Measurements from ENCODE around the gene ADAMTSL2.

The ADAMTSL2 gene

DNA sequence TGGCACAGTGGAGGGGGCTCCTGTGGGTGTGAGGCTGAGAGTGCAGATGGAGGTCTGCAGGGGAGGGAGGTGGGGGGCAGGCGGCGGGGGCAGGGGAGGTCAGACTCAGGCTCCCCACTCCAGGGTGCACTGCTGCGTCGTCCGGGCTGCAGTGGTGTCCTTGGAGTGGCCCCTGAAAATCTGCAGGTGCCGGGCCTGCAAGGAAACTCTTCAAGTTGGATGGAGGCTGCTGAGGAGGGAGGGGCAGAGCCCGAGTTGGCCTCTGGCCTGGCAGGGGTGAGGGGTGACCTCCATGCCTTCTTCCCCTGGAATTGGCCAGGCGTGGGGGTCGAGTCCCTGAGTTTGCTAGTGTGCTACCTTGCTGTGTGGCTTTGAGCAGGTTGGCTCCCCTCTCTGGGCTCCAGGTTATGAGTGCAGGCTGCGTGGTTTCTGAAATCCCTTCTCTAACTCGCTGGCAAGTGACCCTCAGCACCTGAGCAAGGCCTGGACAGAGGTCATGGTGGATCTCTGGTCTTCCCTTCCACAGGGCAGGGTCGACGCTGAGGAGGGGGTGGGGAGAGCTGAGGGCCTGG is 888 bp downstream of the ADAMTSL2 start:
- DNase-seq = no peak

- no peak for DNase-seq
These were observed 1.6 kb downstream of the ADAMTSL2 start for GRCh38 chr9:133536080-133536479.

DNA sequence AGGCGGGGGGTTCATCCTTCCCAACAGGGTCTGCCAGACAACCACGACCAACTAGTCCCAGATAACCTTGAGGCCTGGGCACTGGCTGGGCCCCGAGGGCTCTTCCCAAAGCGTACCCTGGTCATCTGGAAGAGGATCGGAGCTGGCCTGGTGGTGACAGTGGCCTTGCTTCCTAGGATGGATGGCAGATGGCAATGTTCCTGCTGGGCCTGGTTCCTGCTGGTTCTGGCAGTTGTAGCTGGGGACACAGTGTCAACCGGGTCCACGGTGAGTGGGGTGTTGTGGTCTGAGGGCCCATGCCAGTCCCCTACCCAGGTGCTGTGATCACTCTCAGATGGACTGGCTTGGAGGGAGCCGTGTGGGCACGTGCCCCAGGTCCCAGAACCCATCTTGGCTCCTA is 2.0 kb downstream of the ADAMTSL2 start:
- DNase-seq = no peak

DNA sequence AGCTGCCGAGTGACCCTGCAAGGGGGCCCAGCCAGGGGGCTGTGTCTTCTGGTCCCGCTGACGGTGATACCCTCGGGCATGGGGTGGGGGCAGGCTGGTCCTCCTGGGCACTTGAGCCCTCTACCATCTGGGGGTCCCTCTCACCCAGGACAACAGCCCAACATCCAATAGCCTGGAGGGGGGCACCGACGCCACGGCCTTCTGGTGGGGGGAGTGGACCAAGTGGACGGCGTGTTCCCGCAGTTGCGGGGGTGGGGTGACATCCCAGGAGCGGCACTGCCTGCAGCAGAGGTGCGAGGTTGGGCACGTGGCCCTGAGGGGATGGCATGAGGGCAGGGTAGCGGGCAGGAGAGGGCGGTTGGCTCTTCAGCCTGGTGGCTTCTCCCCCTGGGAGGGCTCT is 2.8 kb downstream of the ADAMTSL2 start:
- no peak for DNase-seq

DNA sequence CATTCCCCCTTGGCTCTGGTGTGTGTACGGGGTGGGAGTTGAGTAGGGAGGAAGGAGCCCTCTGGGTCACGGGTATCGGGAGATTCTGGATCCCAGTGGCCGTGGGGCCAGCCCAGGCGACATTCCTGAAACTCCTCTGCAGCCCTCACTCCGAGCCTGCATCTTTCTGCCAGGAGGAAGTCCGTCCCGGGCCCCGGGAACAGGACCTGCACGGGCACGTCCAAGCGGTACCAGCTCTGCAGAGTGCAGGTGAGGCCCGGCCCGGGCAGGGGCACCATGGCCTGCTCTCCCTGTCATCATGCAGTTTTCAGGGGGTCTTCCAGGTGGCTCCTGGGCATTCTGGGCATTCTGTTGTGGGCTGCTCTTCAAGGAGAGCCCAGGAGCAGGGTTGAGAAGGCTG is 3.7 kb downstream of the ADAMTSL2 start:
- no peak for DNase-seq

DNA sequence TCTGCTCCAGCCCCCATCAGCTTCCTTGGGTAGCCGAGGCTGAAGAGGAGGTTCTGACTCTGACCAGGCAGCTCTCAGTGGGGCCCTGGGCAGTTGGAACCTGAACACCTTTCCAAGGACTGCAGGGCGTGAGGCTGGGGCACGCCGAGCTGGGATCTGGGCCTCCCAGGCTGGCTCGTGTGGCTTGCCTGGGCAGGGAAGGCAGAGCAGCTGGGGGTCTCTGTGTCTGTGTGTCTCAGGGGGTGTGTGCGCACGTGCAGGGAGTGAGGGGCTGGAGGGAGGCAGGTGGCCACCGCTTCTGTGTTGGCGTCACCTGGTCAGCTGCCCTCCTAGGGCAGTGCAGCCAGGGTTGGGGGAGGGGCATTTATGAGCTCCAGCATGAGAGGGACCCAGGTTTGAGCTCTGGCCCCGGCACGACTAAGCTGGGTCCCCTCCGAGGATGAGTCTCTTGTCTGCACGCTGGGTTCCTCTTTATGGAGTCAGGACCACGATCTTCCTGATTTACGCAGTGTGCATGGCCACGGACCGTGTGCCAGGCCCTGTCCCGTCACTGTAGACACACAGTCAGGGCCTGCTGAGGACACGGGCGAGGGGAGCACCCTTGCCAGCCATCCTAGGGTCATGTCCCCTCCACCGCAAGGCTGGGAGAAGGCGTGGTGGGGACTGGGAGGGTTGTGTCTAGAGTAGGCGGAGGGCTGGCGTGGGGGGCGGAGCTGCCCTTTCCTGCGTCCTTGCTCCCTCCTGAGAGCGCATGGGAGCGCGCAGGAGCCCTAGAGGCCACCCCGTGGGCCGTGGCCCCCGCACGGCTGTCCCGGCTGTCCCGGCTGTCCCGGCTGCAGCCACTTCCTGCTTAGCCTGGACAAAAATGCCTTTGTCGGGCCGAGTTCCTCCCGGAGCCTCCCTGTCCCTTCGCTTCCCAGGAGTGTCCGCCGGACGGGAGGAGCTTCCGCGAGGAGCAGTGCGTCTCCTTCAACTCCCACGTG is 4.6 kb downstream of the ADAMTSL2 start:
- DNase-seq = peak; percentile 42 to 52

GRCh38 chr9:133539991-133540697 is 5.6 kb downstream of the ADAMTSL2 start:
- peak; percentile 53 to 64 for DNase-seq

- DNase-seq = no peak
These were observed 6.2 kb downstream of the ADAMTSL2 start for GRCh38 chr9:133540698-133541025.

- DNase-seq = no peak
These were observed 7.5 kb downstream of the ADAMTSL2 start for GRCh38 chr9:133542002-133542401.

DNA sequence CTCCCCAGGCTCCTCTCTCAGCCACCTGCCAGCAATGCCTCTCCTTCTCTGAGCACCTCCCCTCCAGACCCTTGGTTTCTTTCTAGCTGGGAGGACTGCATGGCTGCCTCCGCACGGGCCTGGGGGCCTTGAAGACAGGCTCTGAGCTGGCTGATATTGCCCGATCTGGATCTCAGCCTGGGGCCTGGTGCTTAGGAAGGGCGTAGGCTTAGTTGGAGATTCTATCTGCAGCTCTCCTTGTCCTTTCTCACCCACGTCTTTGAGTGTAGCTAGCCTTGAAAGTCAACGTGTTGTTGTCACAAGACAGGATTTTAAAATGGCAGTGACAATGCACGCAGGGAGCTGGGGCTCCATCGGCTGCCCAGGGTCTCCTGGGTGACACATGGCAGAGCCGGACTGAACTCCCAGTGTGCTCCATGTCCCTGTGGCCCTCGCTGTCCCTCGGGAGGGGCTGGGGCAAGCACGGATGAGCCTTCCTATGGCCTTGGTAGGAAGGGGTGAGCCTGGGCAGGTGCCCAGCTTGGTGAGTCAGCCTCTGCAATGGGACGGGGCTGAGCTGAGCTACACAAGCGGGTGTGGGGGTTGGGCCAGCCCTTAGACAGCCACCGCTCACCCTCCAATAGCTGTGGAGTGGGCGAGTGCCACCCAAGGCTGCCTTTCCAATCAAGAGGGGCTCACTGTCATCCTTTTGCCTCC is 9.4 kb downstream of the ADAMTSL2 start:
- no peak for DNase-seq

DNA sequence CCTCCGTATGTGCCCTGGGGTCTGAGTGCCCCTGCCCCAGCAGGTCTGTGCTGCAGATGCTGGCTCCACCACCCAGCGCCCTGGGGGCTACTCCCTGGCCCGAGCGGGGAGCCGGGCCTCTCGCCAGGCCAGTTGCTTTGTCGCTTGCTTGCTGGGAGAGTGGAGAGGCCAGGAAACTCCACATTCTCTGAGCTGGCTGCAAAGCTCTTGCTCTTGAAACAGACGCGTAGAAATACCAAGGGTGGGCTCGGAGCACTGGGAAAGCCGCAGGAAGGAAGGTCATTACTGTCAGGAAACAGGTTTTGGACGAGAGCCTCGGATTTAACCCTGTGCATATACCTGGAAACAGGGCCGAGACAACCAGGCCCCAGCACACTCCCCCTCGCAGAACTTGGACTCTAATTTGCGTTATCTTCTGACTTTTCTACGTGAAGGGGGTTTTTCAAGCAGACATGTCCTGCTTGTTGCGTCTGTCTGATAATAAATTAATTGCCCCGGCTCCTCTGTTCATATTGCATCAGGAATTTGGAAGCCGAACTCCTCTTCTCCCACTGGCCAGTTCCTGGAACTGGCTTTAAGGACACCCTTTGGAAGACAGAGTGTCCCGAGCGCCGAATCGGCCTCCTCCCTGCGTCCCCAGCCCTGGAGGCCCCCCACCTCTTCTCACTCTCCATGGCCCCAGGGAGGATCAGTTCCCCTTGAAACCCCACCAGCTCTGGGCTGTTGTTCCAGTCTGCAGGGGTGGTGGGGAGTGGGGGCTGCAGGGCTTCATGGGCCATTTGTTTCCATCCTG is 11.2 kb downstream of the ADAMTSL2 start:
- DNase-seq = no peak

GRCh38 chr9:133546287-133546680 is 11.8 kb downstream of the ADAMTSL2 start:
- no peak for DNase-seq

DNA sequence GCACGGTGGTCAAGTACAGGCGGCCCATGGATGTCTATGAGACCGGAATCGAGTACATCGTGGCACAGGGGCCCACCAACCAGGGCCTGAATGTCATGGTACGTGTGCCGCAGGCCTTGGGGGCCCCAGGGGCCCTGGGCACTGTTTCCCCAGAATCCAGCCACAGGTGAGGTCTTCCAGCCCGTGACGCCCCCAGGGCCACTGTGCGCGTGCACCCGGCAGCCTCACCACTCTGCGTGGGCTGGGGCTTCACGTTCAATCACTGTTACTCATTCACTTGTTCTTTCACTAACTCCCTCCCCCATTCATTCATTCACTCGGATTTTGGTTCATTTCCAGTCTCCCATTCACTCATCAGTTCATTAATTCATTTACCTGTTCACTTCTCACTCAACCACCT is 12.6 kb downstream of the ADAMTSL2 start:
- no peak for DNase-seq

- no peak for DNase-seq
These were observed 16.9 kb downstream of the ADAMTSL2 start for GRCh38 chr9:133551446-133551845.

GRCh38 chr9:133552236-133552635 is 17.7 kb downstream of the ADAMTSL2 start:
- DNase-seq = no peak

DNA sequence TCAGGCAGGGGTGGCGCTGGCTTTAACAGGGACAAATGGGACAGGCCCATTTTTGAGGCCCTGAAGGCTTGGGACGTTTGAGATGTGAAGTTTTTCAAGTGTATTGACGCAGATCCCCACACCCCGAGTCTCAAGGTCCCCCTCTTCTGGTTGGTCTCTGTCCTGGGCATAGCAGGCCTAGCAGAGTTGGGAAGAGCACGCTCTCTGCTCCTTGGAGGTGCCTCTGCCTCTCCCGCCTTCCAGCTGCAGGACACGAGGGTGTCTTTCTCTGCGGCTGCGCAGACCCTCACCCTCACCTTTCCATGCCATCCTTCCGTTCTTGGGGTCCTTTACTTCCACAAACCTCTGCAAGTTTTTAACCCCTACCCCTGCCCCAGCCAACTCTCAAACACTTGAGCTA is 18.6 kb downstream of the ADAMTSL2 start:
- no peak for DNase-seq

- DNase-seq = no peak
These were observed 19.6 kb downstream of the ADAMTSL2 start for GRCh38 chr9:133553973-133554713.

GRCh38 chr9:133554729-133555128 is 20.2 kb downstream of the ADAMTSL2 start:
- DNase-seq = no peak

- no peak for DNase-seq
These were observed 21.9 kb downstream of the ADAMTSL2 start for GRCh38 chr9:133556354-133556753.

DNA sequence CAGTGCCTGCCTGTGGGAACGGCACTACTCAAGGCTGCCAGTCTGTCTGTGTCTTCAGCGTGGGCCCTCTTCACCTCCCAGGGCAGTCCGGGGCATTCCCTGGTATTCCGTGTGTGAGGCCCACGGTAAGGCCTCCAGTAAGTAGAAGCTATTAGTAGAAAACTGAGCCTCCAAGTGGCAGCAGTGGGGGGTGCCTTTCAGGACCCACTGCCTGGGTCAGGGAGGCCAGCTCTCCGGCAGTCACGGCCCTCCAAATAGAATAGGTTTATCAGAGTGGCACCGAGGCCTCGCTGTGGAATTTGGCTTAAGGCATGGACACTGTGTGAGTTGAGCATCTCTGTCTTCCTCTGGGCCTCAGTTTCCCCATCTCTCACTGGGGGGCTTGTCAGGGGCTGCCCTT is 23.1 kb downstream of the ADAMTSL2 start:
- no peak for DNase-seq
